ENCODE measurements around the gene PRKAG2.
A peak's percentile ranks its signal among the peaks of the same experiment; 100 is the strongest.
"Not testable (repeated sequence)": the region's sequence is repeated elsewhere in the genome, so short reads cannot be mapped to it uniquely, and the experiment has no call there.

The PRKAG2 gene

DNA sequence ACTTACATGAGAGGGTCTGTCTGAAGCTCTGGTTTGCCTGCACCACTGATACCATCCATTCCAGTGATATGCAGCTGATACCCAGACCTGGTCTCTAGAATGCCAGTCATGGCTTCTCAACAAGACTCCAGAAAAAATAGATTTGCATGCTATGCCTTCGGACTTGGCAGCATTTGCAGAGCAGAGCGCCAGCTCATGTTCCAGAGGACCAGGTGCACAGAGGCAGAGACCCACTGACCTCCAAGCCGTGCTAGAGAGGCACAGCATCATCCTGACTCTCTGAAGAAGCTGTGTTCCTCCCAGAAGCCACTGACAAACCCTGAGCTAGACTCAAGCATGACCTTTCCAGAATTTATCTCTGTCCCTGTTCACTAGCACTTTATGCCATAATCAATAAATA, 6.9 kb upstream of the PRKAG2 start:
- DNase-seq: no peak

DNA sequence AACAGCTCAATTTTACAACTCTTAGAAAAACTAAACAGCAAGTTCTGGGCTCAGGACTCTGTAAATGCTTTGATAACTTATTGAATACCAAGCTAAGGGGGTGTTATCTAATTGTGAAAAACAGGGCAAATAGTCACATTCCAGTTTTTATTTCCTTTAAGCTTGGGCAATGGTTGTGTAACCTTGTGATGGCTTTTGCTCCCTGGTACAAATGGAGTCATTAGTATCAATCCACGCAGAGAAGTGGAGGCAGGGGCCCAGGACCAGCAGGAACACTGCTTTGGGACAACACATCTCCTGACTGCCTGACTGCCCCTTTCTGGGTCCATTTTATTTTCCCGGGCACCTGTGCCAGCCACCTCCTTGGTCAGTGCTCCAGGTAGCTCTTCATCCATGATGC, 5.8 kb upstream of the PRKAG2 start:
- no peak for DNase-seq

DNA sequence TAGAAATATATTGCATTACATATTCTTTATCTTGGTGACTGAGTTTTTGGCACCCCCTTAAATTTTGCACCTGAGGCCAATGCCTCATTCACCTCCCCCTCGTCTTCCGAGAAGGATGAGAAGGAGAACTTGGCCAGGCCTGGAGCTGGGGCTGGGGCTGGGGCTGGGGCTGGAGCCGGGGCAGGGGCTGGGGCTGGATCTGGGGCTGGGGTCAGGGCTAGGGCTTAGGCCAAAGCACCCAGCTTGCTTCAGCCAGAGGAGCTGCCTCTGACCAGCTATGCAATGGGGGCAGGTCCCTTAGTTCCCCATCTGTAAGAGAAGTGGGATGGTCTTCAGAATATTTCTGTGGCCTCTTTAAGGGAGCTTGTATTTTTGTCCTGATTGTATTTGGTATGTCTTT, 3.8 kb upstream of the PRKAG2 start:
- no peak for DNase-seq

DNA sequence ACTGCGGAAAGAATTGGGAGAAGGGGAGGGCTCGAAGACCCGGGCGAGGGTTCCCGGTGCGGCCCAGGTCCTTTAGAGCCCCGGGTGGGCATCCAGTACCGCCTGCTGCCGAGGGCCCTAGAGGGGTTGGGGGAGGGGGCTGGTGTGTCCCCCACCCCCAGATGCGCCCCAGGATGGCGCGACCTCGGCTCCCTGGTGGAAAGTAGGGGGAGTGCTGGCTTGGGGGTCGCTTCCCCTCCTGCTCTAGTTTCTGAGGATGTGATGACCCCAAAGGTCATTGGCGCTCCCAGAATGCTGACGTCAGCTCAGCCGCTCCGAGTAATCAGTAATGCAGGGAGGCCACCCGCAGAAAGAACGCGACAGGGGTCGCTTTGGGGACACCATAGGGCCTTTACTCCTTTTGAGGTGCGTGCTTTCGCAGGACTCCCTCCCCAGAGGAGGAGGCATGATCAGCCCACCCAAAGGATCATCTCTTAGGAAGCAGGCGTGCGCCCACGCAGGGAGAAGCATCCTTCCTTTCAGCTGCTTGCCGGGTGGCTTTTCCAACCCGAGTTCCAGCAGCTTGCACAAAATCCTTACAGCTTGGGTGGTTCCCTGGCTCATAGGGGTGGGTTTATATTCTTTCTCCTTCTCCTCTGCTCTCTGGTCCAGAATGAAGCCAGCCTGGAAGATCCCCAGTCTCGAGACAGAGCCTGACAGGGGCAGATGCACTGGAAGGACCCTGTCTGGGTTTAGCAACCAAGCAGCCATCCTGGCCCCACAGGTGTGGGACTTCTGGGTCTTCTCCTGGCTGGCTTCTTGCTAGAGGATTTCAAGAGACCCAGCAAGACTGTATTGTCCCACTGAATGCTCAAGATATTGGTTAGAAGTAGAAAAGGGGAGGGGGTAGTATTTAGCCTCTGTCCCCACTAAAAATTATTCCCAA, 1.3 kb upstream of the PRKAG2 start:
- no peak for DNase-seq

DNA sequence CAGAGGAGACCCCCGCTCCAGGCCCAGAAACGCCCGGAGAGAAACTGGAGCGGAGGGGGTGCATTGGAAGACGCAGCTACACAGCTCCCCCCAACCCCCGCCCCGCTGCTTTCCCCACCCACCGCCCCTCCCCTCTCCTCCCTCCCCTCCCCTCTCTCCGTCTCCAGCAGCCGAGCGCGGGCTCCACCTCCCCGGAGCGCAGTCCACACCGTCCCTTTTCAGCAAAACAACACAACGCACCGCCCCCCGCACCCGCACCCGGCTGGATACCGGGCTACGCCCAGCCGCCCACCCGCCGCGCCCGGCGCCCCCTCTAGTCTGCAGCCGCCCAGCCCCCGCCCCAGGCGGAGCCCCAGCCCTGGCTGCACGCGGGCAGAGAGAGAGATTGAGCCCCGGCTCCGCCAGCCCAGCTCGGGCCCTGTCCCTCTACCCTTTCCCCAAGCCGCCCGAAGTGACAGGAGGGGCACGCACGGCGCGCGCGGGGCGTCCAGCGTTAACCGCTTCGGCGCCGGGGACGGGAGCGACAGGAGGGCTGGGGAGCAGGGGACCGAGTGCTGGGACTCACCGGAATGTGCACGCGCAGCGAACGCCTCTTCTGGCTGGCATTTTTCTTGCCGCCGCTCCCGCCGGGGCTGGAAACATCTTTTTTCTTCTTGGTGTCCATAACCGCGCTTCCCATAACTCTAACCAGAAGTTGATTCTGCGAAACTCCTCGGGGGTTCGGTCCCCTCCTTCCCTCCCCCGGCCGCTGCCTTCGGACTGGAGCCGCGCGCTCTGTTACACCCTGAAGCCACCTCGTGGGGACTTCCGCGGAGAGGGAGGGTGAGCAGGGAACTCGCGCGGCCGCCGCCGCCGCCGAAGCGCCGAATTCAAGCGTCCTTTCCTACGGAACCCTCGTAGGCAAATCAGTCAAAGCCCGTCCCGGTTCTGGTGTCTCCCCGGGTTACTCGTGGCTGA, 695 bp downstream of the PRKAG2 start:
- DNase-seq: peak; percentile 70

DNA sequence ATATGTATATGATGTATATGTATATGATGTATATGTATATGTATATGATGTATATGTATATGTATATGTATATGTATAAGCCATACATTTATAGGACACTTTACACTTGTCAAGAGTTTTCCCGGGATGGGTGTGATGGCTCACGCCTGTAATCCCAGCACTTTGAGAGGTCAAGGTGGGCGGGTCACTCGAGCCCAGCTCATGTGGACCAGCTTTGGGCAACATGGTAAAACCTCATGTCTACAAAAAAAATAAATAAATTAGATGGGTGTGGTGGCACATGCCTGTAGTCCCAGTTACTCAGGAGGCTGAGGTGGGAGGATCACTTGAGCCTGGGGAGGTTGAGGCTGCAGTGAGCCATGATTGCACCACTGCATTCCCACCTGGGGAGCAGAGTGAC, 2.4 kb downstream of the PRKAG2 start:
- DNase-seq: not testable (repeated sequence)

DNA sequence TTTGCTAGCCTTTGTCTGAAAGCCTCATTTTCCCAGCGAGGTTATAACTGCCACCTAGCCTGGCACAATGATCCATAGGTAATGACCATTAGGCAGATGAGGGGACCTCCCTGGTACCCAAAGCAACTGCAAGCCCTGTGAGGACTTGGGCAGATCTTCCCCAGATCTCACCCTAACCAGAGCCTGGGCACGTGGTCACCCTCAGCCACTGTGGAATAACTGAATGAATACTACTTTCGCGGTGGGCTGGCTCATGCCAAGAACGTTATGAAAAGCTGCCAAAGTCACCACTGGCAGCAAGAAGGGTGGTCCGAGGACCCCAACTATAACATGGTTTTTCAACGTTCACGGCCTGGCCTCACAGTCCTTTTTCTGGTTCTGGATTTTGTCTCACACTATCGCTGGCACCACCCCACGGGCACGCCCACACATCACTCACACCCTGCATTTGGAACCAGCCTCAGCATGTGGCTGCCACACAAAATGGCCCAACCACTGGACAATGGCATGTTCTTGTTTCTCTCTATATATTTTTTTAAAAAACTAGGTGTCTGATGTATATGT, 3.4 kb downstream of the PRKAG2 start:
- no peak for DNase-seq

DNA sequence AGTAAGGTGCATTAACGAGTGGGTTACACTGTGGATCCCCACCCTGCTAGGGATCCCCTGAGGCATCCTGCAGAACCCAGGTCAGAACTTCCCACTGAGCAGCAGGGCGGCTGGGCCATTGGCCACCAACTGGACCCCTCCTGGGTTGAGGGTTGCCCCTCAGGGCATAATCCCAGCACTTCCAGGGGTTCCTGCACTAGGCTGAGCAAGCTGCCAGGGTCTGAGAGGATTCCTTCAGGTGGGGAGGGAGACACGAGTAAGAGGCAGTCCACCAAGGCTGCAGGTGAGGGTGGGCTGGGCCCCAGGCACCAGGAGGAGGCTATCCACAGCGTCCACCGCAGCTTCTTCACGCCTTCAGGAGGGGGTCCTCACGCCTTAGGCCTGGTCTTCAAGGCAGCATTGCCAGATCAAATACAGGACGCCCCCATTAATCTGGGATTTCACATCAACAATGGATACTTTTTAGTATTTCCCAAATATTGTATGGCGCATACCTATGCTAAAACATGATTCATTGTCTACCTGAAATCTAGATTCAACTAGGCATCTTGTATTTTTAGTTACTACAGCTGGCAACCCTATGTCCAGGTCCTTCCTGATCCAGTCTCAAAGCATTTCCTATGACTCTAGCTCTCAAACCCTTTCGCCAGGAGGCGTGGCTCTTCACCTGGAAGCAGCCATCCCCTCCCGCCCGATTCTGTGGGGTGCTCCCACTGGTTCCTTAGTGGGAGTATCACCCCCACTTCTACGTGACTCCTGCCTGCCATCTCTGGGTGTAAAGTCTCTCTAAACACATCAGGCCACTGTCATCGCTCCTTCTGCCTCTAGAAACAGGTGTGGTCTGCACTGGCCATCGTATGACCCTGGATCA, 4.1 kb downstream of the PRKAG2 start:
- no peak for DNase-seq

DNA sequence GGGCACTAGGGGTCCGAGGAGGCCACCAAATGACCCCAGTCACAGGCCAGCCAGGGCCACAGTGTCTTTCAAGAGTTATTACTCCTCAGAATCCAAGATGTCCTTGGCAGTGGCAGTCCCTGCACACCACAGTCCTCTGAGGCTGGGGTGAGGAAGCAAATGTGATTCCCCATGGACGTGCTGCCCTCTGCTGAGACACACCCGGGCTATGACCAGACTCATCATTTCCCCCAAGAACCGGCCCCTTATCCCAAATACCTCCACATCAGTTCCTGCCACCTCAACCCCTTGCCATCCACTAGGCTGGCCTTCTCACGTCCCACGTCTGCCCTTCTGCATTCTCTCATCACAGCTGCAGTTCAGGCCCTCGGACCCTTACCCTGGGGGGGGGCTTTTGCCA, 5.0 kb downstream of the PRKAG2 start:
- no peak for DNase-seq

DNA sequence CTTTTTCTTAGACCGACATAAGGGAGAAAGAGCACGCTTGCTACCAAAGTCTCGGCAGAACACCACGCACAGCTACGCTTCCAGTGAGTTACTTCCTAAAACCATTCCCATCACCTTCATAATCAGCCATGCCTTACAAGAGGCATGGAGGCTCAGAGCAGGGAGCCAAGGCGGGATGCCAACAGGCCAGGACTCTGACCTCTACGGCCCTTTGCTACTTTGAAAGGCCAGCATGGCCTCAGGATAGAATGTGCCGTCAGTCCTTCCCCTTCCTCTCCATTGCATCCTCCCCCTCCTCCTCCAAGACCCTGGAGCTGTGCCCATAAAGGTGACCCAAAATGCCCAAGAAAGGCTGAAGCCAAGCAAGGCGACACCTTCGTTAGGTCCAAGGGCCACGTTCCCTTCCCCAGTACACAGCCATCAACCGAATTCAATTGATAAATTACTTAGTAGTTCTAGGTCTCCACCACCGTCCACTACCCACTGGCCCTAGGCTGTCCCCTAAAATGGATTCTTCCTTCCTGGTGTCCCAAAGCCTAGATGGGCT, 5.7 kb downstream of the PRKAG2 start:
- no peak for DNase-seq

DNA sequence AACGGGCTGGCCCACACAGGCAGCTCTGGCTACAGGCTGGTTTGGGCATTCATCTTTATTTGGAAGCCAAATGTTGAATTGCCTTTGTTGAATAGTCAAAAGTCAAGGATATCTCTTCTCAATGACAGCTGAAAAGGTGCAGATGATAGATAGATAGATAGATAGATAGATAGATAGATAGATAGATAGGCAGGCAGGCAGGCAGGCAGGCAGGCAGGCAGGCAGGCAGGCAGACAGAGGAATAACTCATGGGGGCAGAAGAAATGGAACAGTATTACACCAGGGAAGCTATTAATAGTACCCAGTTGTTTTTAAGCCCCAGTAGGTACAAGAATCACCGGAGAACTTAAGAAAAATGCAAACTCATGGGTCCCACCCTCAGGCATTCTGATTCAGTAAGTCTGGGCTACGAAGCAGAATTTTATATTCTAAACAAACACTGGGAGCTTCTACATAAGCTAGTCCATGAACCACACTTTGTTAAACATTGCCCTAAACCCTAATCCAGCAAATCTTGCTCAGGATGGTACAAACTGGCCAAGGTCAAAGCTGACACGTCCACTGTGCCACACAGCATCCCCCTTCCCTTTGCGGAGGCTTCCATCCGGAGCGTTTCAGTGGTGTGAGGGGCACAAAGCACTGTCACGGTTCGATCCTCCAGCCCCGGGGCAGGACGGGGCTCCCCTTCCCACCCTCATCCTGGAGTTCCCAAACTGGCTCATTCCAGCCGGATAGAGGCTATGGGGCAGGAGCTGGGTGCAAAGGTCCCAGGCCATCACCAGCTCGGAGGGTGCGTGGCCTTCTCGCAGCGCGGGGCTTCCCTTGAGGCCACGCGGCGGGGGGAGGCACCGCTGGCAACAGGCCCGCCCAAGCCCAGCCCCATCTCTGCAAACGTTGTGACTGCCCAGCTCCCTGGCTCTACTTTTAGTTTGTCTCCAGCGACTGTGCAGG, 6.7 kb downstream of the PRKAG2 start:
- DNase-seq: no peak

DNA sequence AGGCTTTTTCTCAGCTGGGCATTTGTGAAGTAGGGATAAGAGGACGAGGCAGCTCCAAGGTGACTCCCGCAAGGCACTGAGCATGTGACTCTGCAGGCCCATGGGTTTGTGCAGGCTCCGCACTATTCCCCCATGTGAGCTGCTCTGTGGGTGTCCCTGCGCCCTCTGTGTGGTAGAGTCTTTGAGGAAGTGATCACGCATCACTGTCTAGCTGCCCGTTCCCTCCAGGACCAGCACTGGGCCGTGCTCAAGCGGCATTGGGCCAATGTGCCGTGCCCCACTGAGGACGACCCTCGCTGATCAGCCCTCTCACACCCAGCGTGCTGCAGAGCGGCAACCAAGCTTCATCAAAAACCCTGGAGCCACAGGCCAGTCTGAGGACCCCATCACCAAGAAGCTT, 7.5 kb downstream of the PRKAG2 start:
- no peak for DNase-seq

DNA sequence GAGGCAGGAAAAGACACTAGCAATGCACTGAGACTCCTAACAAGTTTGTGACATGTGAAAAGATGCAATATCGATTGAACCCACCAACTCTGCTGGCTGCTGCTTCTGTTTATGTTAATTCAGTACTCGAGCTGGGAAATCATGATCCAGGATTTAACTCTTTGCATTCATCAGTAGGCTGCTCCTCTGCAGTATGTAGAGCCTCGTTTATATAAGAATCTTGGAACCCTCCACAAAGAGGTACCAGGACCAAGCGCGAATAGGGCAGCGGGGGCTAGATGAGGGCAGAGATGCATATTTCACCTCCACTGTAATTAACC, 7.8 kb downstream of the PRKAG2 start:
- DNase-seq: no peak

DNA sequence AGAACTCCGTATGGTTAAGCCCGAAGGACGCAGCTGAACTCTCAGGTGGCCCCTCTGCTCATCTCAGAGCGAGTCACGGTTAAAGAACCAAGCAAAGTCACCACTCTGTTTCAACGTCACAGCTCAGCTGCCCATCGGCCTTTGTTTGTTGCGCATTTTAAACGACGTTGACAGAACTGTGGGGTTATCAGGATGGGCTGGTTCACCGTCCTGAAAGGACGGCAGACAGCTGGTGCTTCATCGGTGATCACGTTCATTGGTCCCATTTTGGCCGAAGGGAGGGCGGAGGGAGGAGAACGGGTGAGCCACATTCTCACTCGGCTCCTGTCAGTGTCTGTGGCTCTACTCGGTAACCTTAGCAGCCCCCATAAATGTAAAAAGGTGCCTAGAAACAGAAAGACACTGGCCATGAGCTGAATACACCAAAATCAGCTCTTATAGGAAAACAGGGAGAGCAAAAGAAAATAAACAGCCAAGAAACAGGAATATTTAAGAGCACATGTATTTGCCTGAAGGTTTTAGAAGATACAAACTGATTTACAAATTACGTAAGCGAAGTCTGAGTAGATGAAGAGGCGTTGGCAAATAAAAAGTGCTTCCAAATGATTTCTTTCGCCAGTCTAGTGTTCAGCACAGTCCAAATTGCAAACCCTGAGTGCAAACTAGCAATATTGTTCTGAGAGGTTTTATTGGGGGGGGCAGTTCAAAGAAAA, 8.4 kb downstream of the PRKAG2 start:
- no peak for DNase-seq

DNA sequence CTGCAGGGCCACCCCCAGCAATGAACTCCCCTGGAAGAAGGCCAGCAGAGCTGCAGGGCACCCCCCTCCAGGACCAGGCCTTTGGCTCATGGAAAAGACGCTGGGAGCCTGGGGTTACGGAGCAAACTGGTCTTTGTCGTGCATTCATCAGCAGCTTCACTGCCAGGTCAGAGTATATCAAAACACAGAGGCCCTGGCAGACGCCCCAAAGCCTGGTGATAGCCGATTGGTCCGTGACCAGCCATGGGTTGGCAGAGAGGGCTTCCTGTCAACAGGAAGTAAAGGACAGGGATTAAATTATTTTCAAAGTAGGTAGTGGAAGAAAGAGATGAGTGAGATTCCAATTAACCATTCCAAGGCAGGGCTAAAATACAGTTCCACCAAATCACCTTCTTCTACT, 9.0 kb downstream of the PRKAG2 start:
- DNase-seq: no peak

DNA sequence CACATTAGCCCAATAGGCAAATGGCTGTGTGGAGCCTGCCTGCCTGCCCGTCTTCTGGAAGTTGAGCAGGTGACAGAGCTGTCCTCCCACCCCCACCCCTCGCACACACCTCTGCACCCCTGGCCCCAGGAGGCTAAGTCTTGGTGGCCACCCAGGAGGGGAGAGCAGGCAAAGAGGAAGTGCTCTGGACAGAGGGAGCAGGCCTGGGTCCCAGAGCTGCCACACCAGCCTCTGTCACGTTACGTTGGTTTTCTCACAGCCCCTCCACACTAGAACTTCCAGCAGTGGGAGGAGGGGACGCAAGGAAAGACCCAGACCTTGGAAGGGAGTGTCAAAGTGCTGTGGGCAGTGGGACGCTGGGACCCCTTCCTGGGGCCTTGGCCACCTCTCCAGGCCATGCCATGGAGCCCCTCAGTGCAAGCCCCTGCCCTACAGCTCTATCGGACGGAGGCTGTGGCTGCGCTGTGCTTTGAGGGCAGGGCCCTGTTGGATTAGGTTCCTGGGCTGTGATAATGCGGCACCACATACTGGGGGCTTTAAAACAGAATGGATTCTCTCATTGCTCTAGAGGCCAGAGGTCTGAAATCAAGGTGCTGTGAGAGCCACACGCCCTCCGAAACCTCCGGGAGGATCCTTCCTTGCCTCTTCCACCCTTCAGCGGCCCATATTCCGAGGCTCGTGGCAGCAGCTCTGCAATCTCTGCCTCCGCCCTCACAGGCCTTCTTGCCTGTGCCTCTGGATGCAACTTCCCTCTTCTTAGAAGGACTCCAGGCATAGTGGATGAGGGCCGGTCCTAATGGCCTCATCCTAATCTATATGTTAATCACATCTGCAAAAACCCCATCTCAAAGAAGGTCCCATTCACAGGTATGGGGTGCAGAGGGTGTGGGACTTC, 9.9 kb downstream of the PRKAG2 start:
- DNase-seq: no peak

DNA sequence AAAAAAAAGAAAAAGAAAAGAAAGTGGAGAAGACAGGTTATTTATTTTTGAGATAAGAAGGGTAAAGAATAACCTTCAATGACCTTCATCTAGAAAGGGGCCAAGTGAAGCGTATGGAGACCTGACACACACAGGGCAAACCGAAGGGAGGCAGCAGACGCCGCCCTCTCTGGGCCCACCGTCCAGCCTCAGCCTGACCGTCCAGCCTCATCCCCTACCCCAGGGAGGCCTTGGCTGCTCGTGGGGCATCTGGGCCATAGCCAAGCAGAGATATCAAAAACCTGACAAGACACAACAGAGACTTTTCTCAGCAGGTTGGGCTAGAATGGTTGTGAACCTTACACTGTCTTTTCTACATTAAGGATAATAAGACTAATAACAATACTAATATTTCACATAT, 10.9 kb downstream of the PRKAG2 start:
- DNase-seq: no peak

DNA sequence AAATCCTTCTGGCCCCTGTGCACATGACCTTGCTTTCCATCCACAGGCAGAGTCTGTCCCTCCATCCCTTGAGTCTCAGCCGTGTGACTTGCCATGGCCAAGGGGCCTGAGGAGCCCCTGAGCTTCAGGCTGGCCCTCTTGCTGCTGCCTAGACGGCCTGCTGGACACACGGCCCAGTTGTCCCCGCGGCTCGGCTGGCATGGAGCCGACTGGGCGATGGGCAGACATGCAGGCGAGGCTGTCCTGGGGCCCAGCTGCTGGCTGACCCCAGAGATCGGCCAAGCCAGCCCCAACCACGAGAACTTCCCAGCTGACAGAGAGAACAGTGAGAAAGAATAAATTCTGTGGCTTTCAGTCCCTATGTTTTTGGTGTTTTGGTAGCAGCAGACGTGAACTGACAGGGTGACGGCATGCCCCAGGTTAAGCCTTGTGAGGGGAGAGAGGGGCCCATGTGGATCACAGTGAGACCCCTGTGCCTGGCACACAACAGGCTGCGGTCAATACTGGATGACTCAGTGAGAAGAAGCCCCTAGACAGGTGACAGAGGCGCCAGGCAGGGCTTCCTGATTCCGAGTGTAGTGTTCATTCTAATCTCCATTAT, 11.7 kb downstream of the PRKAG2 start:
- DNase-seq: no peak

DNA sequence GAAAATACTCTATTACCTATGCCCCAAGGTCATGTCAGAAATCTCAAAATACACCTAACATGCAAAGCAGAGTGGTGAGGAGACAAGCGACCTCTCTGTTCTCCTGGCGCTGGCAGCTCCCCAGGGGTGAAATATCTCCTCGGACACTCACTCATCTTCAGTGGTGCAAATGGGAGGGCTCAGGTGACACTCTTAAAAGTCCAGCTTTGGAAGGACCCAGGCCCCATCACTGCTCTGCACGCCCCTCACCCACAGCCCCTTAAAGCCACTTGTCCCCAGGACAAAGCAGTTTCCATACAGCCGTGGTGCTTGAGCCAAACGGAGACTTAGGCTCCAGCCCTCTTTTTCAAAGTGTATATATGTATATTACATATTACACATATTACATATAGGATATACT, 12.4 kb downstream of the PRKAG2 start:
- DNase-seq: no peak

All from CD4-positive, alpha-beta T cell treated with Interleukin-17A for 1 hour (primary cell).